GM12878 (cell line): ENCODE data around the gene TRIM3.

Experiments used
- CTCF ChIP-seq, 3 experiments: IDR thresholded peaks in 2 of 3; conservative IDR thresholded peaks in 1 of 3; 2 replicates each; pipeline ENCODE4 v1.5.1; 2011; ENCODE audit warnings: low read depth in 3 of 3, low read length in 3 of 3, mild to moderate bottlenecking in 3 of 3, control low read depth in 2 of 3, moderate library complexity in 2 of 3, inconsistent platforms in 1 of 3, mixed read lengths in 1 of 3; ENCODE audit not compliant: control insufficient read depth in 2 of 3, insufficient read depth in 1 of 3; ENCODE audit errors: extremely low read depth in 1 of 3
- NFYA ChIP-seq: IDR thresholded peaks from 2 replicates; pipeline ENCODE4 v1.6.1; 2011; ENCODE audit warnings: low read depth, mild to moderate bottlenecking, low read length, improper control_type of control experiment, borderline replicate concordance
- PAX8 ChIP-seq: fragments of 450-650 bp; IDR thresholded peaks from 2 replicates; pipeline ENCODE4 v1.6.1; 2017; ENCODE audit warnings: mild to moderate bottlenecking, moderate library complexity
- ZNF217 ChIP-seq: fragments of 450-650 bp; IDR thresholded peaks from 2 replicates; pipeline ENCODE4 v1.6.1; 2017; ENCODE audit warnings: antibody characterized with exemption, mild to moderate bottlenecking

GRCh38 chr11:6437993-6438392, 35.7 kb downstream of the TRIM3 start:
- TF ChIP-seq NFYA = no peak
- TF ChIP-seq ZNF217 = no peak
- TF ChIP-seq CTCF (IDR thresholded peaks at IDR 0.05 in 2 of 3, conservative IDR thresholded peaks at IDR 0.05 in 1 of 3; ENCODE audit: control insufficient read depth in 2 of 3, extremely low read depth in 1 of 3, insufficient read depth in 1 of 3, low read depth in 3 of 3, low read length in 3 of 3) = no peak
- TF ChIP-seq PAX8 = no peak
